GOT3 (cell line): ENCODE results near the gene PFDN5.
"Not testable (repeated sequence)": the region's sequence is repeated elsewhere in the genome, so short reads cannot be mapped to it uniquely, and the experiment has no call there.

Source experiments
- DNase-seq: peaks from one replicate; lab custom pipeline; 2025; ENCODE audit warnings: mixed read lengths; lab: John Stamatoyannopoulos, UW

Gene PFDN5

GRCh38 chr12:53328043-53328435 lies 32.7 kb downstream of the PFDN5 start:
- DNase-seq: no peak

DNA sequence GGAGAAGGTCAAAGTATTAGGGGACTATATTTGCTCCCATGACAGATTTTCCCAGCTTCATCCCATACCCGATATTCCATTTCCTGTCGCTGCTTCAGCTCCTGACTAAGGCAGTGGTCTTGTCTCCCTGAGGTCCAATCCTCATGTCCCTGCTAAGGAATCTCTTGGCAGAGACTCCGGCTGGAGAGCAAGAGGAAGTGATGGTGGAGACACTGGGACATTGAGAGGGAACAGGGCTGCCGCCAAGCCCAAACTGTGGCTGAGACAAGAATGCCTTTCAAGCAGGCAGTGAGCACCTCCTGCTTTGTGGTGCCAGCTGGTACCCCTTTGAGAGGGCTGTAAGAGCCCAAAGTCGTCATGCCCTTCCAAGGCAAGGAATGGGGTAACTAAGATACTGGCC lies 35.3 kb downstream of the PFDN5 start:
- no peak for DNase-seq

DNA sequence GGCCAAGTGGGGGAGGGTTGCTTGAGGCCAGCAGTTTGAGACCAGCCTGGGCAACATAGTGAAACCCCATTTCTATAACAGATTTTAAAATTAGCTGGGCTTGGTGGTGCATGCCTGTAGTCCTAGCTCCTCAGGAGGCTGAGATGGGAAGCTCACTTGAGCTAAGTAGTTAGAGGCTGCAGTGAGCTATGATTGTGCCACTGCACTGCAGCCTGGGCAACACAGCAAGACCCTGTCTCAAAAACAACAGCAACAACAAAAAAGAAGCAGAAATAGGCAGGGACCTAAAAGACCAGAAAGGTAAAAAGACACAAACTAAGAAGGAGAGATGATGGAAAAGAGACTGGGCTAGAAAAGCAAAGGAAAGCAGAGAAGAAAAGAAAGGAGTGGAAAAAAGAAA lies 37.0 kb downstream of the PFDN5 start:
- DNase-seq: not testable (repeated sequence)

DNA sequence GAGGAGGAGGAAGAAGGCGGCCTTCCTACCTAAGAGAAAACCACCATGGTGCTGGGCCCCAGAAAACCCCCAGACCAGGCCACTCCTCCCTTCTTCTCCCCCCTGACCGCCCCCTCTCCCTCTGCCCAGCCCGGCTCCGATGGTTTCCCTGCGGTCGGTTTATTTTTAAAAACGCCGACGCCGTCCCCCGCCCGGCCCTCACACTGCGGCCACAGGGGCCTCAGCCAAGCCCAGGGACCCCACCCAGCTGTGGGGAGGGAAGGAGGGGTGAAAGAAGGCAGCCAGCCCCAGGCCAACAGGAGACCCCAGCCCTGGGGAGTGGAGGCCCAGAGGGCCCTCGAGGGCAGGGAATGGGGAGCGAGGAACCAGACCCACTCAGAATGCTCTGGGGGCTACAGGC lies 37.4 kb downstream of the PFDN5 start:
- no peak for DNase-seq

- DNase-seq: no peak
Measured at GRCh38 chr12:53333289-53333688, 37.9 kb downstream of the PFDN5 start.

GRCh38 chr12:53333845-53334244 lies 38.5 kb downstream of the PFDN5 start:
- no peak for DNase-seq

DNA sequence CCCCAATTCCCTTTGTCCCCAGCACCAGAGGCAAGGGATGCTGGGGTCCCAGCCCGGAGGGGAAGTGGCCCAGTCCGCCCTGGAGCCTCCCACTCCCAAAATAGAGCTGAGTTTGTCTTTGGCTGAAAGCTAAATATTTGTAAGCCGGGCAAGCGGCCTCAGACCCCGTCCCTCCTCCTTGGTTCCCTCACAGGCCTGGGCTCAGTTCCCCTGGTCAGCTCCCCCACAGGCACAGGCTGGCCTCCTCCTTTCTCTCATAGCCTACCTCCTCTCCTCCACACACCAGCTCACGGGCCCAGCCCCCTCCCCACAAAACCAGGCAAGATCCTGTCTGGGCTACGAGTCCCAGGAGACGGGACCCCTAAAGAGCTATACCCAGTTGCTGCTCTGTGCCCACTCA lies 39.5 kb downstream of the PFDN5 start:
- no peak for DNase-seq

DNA sequence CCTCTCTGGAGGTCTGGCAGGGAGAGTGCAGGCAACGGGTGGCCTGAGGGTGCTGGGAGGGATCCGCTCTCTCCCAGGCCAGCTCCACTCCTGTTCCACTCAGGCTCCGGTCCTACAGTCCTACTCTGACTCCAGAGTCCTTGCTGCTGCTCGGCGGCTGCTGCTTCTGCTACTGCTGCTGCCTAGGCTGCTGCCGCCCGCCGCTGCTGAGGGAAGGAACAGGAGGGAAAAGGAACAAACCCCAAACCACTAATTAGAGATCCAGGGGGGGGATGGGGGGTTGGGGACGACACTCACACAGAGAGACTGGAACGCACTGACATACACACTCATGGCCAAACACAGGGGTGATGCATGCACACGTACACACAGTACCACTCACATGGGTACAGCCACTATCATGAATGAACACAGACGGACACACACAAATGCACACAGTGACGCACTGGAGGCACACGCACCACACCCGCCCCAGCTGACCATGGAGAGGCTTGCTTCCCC lies 40.9 kb downstream of the PFDN5 start, which contains the start of gene SP7:
TSS of gene SP7 (minus strand) at position 174 of the 501 bp plus-strand sequence. CDS start 708 bp downstream, outside the sequence.
- DNase-seq: no peak

GRCh38 chr12:53338017-53338416 lies 42.7 kb downstream of the PFDN5 start:
- DNase-seq: no peak

- DNase-seq: no peak
Measured at GRCh38 chr12:53338916-53339315, 43.6 kb downstream of the PFDN5 start.

GRCh38 chr12:53340398-53340797 lies 45.1 kb downstream of the PFDN5 start:
- no peak for DNase-seq

DNA sequence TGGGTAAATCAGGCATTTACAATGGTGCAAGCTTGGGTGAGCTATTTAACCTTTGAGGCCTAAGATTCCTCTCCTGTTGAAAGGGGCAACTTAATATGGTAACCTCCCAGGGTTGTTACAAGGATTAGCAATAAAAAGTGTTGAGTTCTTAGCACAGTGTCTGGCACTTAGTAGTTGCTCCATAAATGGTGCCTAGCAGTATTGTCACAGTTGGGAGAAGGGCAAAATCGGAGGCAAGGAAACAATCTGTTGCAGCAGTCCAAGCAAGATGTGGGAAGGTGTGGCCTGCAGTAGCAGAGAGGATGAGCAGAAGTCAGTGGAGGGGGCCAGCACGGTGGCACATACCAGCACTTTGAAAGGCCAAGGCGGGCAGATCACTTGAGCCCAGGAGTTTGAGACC lies 48.1 kb downstream of the PFDN5 start:
- DNase-seq: no peak

DNA sequence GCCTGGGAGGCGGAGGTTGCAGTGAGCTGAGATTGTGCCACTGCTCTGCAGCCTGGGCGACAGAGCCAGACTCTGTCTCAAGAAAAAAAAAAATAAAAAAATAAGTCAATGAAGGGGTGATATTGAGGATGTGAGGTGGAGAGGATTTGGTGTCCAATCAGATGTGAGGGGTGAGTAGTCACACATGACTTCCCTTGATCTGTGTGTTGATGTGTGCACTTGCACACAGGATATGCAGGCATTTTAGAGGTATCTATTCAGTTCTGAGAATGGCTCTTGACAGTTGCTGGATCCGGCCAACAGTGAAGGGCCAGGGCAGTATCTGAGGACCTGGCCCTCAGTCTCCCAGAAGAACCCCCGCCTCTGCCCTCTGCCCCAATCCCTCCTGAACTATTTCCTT lies 48.6 kb downstream of the PFDN5 start:
- DNase-seq: no peak

DNA sequence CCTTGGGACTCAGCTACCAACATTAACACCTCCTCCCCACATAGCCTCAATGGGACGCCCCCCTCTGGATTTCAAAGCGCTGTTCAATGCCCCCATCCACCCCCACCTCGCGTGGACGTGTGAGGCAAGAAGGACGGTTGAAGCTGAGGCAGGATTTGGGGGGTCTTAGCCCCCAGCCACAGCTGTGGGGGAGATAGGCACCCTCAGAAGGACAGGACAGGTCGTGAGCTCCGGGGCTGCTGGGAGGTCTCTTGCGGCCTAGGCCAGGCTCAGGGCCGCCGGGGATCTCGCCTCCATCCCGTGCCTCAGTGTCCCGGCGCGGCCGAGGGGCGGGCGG lies 49.1 kb downstream of the PFDN5 start:
- no peak for DNase-seq

GRCh38 chr12:53344824-53345485 lies 49.6 kb downstream of the PFDN5 start:
- no peak for DNase-seq

DNA sequence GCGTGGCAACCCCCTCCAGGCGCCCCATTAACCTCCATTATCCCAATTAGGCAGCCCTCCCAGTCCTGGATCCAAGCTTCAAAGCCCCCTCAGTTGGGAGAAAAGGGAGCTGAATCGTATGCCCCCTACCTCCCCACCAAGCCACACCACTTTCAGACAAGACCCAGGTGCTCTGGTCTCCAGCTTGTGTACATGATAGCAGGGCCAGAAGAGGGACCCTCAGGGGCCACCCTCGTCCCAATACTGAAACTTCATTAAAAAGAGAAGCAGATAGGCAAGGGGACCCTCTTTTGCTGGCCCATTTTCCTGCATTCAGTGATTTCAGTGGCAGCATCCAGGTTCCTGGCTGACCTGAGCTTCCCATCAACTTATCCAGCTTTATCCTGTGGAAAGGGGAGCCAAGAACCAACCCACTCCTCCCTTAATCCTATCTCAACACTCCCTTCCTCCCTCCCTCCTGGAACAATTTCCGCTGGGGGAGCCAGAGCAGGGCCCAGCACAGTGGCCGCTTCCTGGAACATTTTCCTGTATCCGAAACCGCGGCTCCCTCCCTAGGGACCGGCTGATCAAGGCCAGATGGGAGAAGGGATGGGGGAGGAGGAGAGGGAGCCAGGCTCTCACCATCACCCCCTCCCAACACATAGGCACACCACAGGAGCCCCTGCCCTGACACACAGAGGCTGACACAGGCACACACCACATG lies 50.3 kb downstream of the PFDN5 start:
- no peak for DNase-seq

GRCh38 chr12:53346491-53346890 lies 51.1 kb downstream of the PFDN5 start:
- no peak for DNase-seq

DNA sequence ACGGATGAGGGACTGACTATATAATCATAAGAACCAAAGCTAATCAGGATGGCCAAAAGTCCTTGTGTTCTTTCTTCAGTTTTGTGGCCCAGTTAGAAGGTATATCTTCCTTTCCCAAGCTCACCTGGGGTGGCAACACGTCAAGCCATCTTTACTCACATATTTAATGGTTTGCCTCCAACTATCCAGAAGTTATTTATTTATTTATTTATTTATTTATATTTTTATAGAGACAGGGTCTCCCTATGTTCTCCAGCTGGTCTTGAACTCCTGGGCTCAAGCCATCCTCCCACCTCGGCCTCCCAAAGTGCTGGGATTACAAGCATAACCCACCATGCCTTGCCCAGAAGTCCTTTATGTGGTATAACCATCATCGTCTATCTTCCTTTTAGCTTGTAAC lies 52.6 kb downstream of the PFDN5 start:
- DNase-seq: no peak
